Duodenal mucosa (tissue), 2 donors: ENCODE data around the gene CENPB.
"Not testable (repeated sequence)": the region's sequence is repeated elsewhere in the genome, so short reads cannot be mapped to it uniquely, and the experiment has no call there.

Experiments used
- H3K27ac ChIP-seq: one replicate; pipeline ENCODE4 v1.7.0; 2013; ENCODE audit warnings: low read depth, low read length
- H3K27me3 ChIP-seq, 2 donors: one replicate each; pipeline ENCODE4 v1.7.0; 2013; ENCODE audit warnings: low read length in 2 of 2, control low read depth in 1 of 2; ENCODE audit not compliant: insufficient read depth in 2 of 2, control insufficient read depth in 1 of 2
- H3K36me3 ChIP-seq, 2 donors: one replicate each; pipeline ENCODE4 v1.7.0; 2013; ENCODE audit warnings: low read length in 2 of 2, control low read depth in 1 of 2; ENCODE audit not compliant: insufficient read depth in 2 of 2, control insufficient read depth in 1 of 2
- H3K4me1 ChIP-seq, 2 donors: one replicate each; pipeline ENCODE4 v1.7.0; 2013; ENCODE audit warnings: low read length in 2 of 2, control low read depth in 1 of 2; ENCODE audit not compliant: insufficient read depth in 2 of 2, control insufficient read depth in 1 of 2
- H3K4me3 ChIP-seq, 2 donors: one replicate each; pipeline ENCODE4 v1.7.0; 2013; ENCODE audit warnings: low read length in 2 of 2, low read depth in 1 of 2
- H3K9ac ChIP-seq, 2 donors: one replicate each; pipeline ENCODE4 v1.7.0; 2013; ENCODE audit warnings: low read length in 2 of 2, low read depth in 1 of 2
- H3K9me3 ChIP-seq, 2 donors: one replicate each; pipeline ENCODE4 v1.7.0; 2013; ENCODE audit warnings: low read length in 2 of 2, control low read depth in 1 of 2; ENCODE audit not compliant: control insufficient read depth in 1 of 2

Gene CENPB

DNA sequence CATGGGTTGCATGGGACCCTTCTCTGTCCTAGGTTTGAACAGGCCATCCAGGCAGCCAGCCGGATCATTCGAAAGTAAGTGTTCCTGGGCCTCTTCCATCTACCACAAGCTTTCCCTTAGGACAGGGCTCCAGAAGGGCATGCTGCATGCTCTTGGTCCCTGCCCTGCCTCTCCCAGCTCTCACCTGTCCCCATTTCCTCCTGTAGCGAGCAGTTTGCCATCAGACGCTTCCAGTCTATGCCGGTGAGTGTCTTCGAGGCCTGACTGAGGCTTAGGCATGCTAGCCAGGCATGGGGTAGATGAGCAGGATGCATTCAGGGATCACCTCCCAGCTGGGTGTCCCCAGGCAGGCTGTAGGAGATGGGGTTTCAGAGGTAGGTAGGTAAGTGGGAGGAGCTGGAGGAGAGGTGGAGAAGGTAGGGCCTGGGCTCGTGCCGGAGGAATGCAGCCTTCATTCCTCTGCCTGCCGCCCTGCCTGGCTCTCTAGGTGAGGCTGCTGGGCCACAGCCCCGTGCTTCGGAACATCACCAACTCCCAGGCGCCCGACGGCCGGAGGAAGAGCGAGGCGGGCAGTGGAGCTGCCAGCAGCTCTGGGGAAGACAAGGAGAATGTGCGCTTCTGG is 13.8 kb upstream of the CENPB start:
- no peaks in the 10 kb centered on the region for H3K27me3 ChIP-seq
- peaks cover 34 to 50% of the 10 kb centered on the region in 2 donors for H3K36me3 ChIP-seq
- H3K27ac ChIP-seq, result no peak overlapping the region
- peaks cover 39 to 45% of the 10 kb centered on the region in 2 donors for H3K4me1 ChIP-seq
- no peaks in the 10 kb centered on the region for H3K9me3 ChIP-seq
- no peak overlapping the region for H3K4me3 ChIP-seq
- no peak overlapping the region for H3K9ac ChIP-seq

DNA sequence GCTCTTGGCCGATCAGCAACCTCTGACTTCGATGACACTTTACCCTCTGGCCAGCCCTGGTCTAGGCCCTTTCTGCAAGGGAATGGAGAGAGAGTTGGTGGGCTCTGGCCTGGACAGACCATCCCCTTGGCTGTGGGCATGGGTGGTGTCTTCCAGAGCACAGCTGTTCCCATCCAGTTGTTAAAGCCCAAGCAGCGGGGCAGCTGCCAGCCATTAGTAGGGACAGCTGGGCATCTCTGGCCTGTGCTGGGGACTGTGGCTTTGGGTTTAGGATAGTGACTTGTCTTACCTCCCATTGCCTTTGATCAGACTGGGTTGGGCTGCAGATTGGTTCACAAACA is 12.3 kb upstream of the CENPB start:
- Histone ChIP-seq H3K27ac (no peak overlapping the region), H3K4me1 (peaks cover 38 to 46% of the 10 kb centered on the region in 2 donors), H3K36me3 (peaks cover 29 to 37% of the 10 kb centered on the region in 2 donors), H3K9ac (no peak overlapping the region), H3K4me3 (no peak overlapping the region), H3K9me3 (no peaks in the 10 kb centered on the region), H3K27me3 (no peaks in the 10 kb centered on the region)

DNA sequence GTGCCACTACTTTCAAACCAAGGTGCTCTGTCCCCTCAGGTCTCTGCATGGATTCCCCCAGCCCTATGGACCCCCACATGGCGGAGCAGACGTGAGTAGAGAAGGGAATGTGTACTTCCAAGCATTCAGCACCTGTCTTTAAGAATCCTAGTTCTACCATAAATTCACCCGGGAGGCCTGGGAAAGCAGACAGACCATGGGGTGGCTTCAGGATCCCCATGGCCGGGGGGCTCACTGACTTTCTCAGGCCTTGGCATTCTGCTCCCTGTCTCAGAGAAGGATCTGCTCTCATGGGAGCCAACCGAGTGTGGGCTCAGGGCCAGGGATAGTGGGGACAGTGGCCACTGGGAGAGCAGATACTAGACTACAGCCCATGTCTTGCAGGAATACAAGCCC is 11.8 kb upstream of the CENPB start:
- H3K4me1 ChIP-seq, result peaks cover 38 to 46% of the 10 kb centered on the region in 2 donors
- no peaks in the 10 kb centered on the region for H3K27me3 ChIP-seq
- H3K4me3 ChIP-seq, result peak overlapping the region; percentile 40 to 89
- peak overlapping the region; percentile 23 for H3K27ac ChIP-seq
- H3K9me3 ChIP-seq, result no peaks in the 10 kb centered on the region
- H3K36me3 ChIP-seq, result peaks cover 27 to 32% of the 10 kb centered on the region in 2 donors
- H3K9ac ChIP-seq, result peak overlapping the region; percentile 15 to 62

DNA sequence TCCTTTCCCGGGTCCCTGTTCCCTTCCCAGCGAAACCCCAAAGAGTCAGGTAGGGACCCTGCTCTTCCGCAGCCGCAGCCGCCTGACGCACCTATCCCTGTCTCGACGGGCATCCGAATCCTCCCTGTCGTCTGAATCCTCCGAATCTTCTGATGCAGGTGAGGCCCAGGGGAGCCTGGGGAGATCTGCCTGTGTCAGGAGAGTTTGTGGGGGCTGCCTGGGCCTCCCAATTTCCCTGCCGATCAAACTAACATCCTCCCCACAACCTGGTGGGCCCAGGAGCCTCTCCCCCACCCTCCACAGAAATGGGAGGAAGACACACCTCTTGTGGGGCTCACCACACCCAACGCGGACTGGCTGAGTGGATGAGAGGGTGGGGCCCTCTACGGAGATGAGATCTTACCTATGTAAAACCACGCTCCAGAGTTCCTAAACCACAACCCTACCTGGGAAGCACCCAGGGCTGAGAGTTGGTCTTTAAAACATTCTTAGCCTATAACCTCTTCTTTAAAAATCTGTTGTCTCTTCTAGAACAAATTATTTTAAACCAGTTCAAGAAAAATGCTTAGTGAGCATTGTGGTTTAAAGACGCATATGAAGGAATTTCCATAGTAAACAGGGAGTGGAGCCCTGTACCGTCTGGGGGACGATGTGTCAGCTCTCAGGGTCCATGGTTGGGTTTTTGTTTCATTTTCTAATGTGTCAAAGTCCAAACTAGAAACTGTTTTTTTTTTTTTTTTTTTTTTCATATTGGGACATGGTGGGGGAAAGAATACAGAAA is 11.2 kb upstream of the CENPB start:
- Histone ChIP-seq H3K9me3 (no peaks in the 10 kb centered on the region), H3K27ac (peak overlapping the region; percentile 53), H3K36me3 (peaks cover 21 to 26% of the 10 kb centered on the region in 2 donors), H3K9ac (peak overlapping the region; percentile 62 to 70), H3K4me3 (peak overlapping the region; percentile 84 to 89), H3K4me1 (peaks cover 38 to 46% of the 10 kb centered on the region in 2 donors), H3K27me3 (no peaks in the 10 kb centered on the region)

DNA sequence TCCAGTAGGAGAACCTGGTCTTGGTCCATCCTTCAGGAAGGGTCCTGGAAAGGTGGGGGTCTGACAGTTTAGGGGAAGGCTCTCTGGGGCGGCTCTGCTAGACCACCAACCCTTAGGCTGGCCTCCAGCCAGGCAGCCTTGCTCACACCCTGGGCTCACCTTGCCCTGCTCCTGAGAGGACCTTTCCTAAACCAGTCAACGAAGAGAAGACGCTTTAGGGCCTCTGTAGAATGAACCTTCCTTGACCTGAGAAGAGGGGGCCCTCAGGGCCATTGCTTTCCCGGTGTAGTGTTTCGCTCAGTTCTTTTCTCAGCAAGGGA is 10.6 kb upstream of the CENPB start:
- Histone ChIP-seq H3K9ac (peak overlapping the region; percentile 62 to 70), H3K9me3 (no peaks in the 10 kb centered on the region), H3K4me1 (peaks cover 38 to 46% of the 10 kb centered on the region in 2 donors), H3K36me3 (peaks cover 17 to 20% of the 10 kb centered on the region in 2 donors), H3K27ac (peak overlapping the region; percentile 53), H3K4me3 (peak overlapping the region; percentile 84 to 89), H3K27me3 (no peaks in the 10 kb centered on the region)

DNA sequence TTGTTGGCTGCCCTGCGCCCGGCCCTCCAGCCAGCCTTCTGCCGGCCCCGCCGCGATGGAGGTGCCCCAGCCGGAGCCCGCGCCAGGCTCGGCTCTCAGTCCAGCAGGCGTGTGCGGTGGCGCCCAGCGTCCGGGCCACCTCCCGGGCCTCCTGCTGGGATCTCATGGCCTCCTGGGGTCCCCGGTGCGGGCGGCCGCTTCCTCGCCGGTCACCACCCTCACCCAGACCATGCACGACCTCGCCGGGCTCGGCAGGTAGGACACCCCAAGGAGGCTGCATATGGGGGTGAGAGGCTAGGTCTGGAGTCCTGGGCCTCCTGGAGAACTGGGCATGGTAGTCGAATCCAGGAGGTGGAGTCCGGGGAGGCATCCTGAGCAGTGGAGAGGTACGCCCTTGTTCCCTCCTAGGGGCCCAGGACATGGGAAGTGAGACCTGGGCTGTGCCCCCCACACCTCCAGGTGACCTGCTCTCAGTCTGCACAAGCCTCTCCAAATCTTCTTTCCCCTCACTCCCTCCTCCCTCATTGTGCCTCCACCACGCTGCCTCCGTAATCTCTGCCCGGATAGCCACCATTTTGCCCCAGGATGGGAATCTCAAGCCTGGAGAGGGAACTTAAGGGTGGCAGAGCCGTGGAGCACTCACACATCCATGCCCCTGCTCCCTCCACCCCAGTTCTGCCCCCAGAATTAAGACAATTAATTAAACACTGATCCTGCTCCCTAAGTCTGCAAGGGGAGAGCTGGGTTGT is 10.1 kb upstream of the CENPB start:
- Histone ChIP-seq H3K27me3 (no peaks in the 10 kb centered on the region), H3K9ac (peak overlapping the region; percentile 62 to 70), H3K4me1 (peaks cover 38 to 46% of the 10 kb centered on the region in 2 donors), H3K9me3 (no peaks in the 10 kb centered on the region), H3K27ac (no peak overlapping the region), H3K36me3 (peaks cover 15 to 16% of the 10 kb centered on the region in 2 donors), H3K4me3 (peak overlapping the region; percentile 84 to 89)

DNA sequence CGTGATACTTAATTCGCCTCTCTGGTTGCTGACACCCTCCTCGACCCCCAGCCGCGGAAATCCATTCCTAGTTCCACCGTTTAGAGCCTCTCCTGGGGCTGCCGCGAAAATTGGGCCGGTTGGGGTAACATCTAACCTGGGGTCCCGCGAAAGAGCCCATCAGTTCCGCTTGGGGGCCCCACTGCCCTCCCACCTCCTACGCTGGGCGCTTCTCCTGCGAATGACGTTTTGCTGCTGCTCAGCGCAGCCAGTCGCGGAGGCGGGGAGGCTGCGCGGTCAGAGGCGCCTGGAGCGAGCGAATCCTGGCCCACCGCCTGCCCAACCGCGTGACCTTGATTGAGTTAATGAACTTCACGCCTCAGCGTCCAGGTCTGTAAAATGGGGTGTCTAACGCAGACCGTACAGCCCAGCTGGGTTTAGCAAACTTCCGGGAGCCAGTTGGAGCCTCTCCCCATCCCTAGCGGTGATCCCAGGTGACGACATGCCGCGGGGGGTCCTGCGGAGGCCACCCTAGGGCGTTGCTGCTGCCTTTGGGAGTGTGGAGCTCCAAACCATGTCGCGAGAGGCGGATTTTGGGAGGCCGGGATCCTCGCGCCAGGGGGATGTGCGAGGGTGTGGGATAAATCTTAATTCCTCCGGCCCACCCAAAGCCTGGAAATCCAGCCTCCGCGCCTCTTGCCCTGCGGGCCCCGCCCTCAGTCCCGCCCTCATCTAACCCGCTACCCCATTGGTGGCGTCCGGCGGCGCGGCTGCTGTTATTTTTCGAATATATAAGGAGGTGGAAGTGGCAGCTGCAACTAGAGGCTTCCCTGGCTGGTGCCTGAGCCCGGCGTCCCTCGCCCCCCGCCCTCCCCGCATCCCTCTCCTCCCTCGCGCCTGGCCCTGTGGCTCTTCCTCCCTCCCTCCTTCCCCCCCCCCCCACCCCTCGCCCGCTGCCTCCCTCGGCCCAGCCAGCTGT is 9.2 kb upstream of the CENPB start, which contains the start of gene CDC25B:
CDC25B (plus strand) TSS at position 800 of the 958 bp plus-strand sequence. CDS start 222 bp downstream, outside the sequence.
- peaks cover 38 to 46% of the 10 kb centered on the region in 2 donors for H3K4me1 ChIP-seq
- peak within 1 kb of the TSS; percentile 96 for H3K27ac ChIP-seq
- H3K27me3 ChIP-seq, result no peaks in the 10 kb centered on the region
- H3K36me3 ChIP-seq, result peaks cover 7% of the 10 kb centered on the region in 2 donors
- H3K9ac ChIP-seq, result peak within 1 kb of the TSS; percentile 94 to 95
- H3K4me3 ChIP-seq, result peak within 1 kb of the TSS; percentile 89 to 93
- no peaks in the 10 kb centered on the region for H3K9me3 ChIP-seq

DNA sequence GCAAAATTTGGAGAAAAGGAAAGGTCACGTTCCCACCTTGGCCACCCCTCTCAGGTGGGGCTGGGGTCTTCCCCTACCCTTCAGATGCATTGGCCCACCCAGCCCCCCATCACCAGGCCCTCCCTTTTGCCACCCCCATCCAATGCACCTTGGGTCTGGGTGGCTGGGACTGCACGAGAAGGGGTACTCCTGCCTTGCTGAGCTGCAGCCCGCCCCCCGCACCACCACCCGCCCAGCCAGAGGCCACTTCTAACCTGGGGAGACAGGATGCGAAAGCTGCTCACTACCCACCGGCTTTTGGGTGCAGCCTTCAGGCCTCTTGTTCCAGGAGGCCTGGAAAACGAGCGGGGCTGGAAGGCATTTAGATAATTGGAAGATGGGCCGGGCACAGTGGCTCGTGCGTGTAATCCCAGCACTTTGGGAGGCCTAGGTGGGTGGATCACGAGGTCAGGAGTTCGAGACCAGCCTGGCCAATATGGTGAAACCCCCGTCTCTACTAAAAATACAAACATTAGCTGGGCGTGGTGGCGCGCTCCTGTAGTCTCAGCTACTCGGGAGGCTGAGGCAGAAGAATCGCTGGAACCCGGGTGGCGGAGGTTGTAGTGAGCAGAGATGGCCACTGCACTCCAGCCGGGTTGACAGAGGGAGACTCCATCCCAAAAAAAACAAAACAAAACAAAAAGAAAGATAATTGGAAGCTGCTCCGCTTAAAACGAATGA is 8.3 kb upstream of the CENPB start:
- Histone ChIP-seq H3K9ac (peak overlapping the region in 1 of 2 donors; percentile 95), H3K4me1 (peaks cover 30 to 39% of the 10 kb centered on the region in 2 donors), H3K36me3 (no peaks in the 10 kb centered on the region), H3K27ac (peak overlapping the region; percentile 96), H3K27me3 (no peaks in the 10 kb centered on the region), H3K9me3 (no peaks in the 10 kb centered on the region), H3K4me3 (peak overlapping the region; percentile 89 to 93)

DNA sequence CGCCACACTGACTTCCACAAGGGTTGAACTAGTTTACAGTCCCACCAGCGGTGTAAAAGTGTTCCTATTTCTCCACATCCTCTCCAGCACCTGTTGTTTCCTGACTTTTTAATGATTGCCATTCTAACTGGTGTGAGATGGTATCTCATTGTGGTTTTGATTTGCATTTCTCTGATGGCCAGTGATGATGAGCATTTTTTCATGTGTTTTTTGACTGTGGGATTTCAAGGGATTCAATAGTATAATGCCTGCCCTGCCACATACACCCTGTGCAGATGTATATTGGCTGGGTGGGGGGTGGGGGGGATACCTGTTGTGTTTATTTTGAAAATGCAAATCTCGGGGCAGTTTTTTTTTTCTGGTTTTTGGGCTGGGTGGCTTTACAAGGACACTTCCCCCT is 7.6 kb upstream of the CENPB start:
- not testable (repeated sequence) for H3K9me3 ChIP-seq, H3K36me3 ChIP-seq, H3K27me3 ChIP-seq, H3K9ac ChIP-seq, H3K4me3 ChIP-seq, H3K27ac ChIP-seq
- peaks cover 23 to 33% of the 10 kb centered on the region in 2 donors for H3K4me1 ChIP-seq
